K562 (cell line): Measurements from ENCODE around the gene DLST. TPM values are rescaled to one million over a fixed set of nuclear protein-coding genes. Genes with fewer than 3 reads are reported as not detected.

Experiments used
- ATAC-seq: fragments of 200-7000 bp; cut with Tn5 transposase; 3 replicates; pipeline ENCODE4 v1.9.1; 2020; ENCODE audit warnings: moderate library complexity
- BruUV-seq: library from RNA; stranded (reverse); fragments of 400-500 nt; replicated peaks from 2 replicates; lab custom pipeline; 2021; lab: Mats Ljungman, UMichigan
- CTCF ChIA-PET: fragments of 300-600 bp; formaldehyde crosslinking; extraction: SDS; loops from one replicate; lab custom pipeline; 2021; ENCODE audit warnings: low intra/inter-chr PET ratio; lab: Yijun Ruan, JAX
- POLR2A ChIA-PET: fragments of 300-600, 350-650 bp; sonication (Branson Sonifier 250); formaldehyde crosslinking; extraction: SDS; loops from one replicate; lab custom pipeline; 2021; ENCODE audit warnings: antibody characterized with exemption, inconsistent platforms; lab: Yijun Ruan, JAX
- DNase-seq, 4 experiments: peaks; one replicate each; pipeline versions ENCODE4 v3.0.0 to v3.0.0-alpha.2; 2011 to 2018; ENCODE audit warnings: low spot score in 3 of 4, mixed read lengths in 3 of 4; ENCODE audit errors: extremely low read depth in 1 of 4
- FAIRE-seq: peaks from 2 replicates; lab custom pipeline; 2011; peaks lifted over from hg19 to GRCh38; lab: Jason Lieb, UNC
- H2AFZ ChIP-seq: 2 replicates; pipeline ENCODE4 v1.6.0; 2011; ENCODE audit warnings: low read depth, low read length, control low read depth, inconsistent platforms
- H3K27ac ChIP-seq: fragments of 200-600 bp; 3 replicates; pipeline ENCODE4 v1.8.0; 2011; ENCODE audit warnings: low read depth, mild to moderate bottlenecking, control low read depth, inconsistent platforms, low read length, moderate library complexity, mixed read lengths; ENCODE audit errors: extremely low read depth
- H3K27me3 ChIP-seq, 2 experiments: fragments of 300-600 bp in 1 of 2; 2 replicates in 1 of 2; 3 replicates in 1 of 2; pipeline versions ENCODE4 v1.6.0 to v1.8.0; 2011; ENCODE audit warnings: inconsistent platforms in 2 of 2, low read length in 2 of 2, mild to moderate bottlenecking in 1 of 2, mixed read lengths in 1 of 2, moderate library complexity in 1 of 2; ENCODE audit not compliant: control insufficient read depth in 2 of 2, insufficient read depth in 2 of 2
- H3K36me3 ChIP-seq: fragments of 300-600 bp; 3 replicates; pipeline ENCODE4 v1.8.0; 2011; ENCODE audit warnings: mild to moderate bottlenecking, low read length, inconsistent platforms; ENCODE audit not compliant: control insufficient read depth, insufficient read depth
- H3K4me1 ChIP-seq, 2 experiments: fragments of 200-600 bp in 1 of 2; replicated peaks in 1 of 2; 2 replicates in 1 of 2; 3 replicates in 1 of 2; pipeline versions ENCODE4 v1.5.1 to v1.8.0; 2011; ENCODE audit warnings: inconsistent platforms in 2 of 2, low read length in 2 of 2, mild to moderate bottlenecking in 1 of 2, mixed read lengths in 1 of 2, moderate library complexity in 1 of 2; ENCODE audit not compliant: control insufficient read depth in 2 of 2, insufficient read depth in 2 of 2
- H3K4me2 ChIP-seq: 2 replicates; pipeline ENCODE4 v1.6.1; 2011; ENCODE audit warnings: low read length, control low read depth, inconsistent platforms, mixed read lengths; ENCODE audit not compliant: insufficient read depth
- H3K4me3 ChIP-seq: fragments of 200-600 bp; sonication (generic), shearing (Covaris generic); 2 replicates; pipeline ENCODE4 v1.5.1; 2016; ENCODE audit warnings: control low read depth, inconsistent platforms
- H3K79me2 ChIP-seq: fragments of 200-600 bp; 3 replicates; pipeline ENCODE4 v1.8.0; 2011; ENCODE audit warnings: low read length, inconsistent platforms; ENCODE audit not compliant: control insufficient read depth, insufficient read depth
- H3K9ac ChIP-seq, 2 experiments: 2 replicates each; pipeline versions ENCODE4 v1.6.0 to v1.6.1; 2011; ENCODE audit warnings: low read depth in 2 of 2, low read length in 2 of 2, control low read depth in 1 of 2, inconsistent platforms in 1 of 2, mild to moderate bottlenecking in 1 of 2, mixed read lengths in 1 of 2; ENCODE audit not compliant: insufficient read depth in 1 of 2
- H3K9me1 ChIP-seq: one replicate; pipeline ENCODE4 v1.6.0; 2011; ENCODE audit warnings: inconsistent platforms, mild to moderate bottlenecking, low read length, moderate library complexity; ENCODE audit not compliant: control insufficient read depth, insufficient read depth
- H3K9me3 ChIP-seq: replicated peaks from 2 replicates; pipeline ENCODE4 v1.5.1; 2011; ENCODE audit warnings: low read depth, low read length, inconsistent platforms; ENCODE audit not compliant: control insufficient read depth, insufficient read depth
- H4K20me1 ChIP-seq: replicated peaks from 2 replicates; pipeline ENCODE4 v1.6.1; 2011; ENCODE audit warnings: low read length, inconsistent platforms, mixed read lengths; ENCODE audit not compliant: control insufficient read depth, insufficient read depth
- CEBPB ChIP-seq: fragments of 450-650 bp; IDR thresholded peaks from 2 replicates; pipeline ENCODE4 v1.6.1; 2016; ENCODE audit warnings: missing genetic modification characterization, missing compliant biosample characterization
- CTCF ChIP-seq, 3 experiments: IDR thresholded peaks in 2 of 3; conservative IDR thresholded peaks in 1 of 3; 2 replicates each; pipeline ENCODE4 v1.5.1; 2011 to 2012; ENCODE audit warnings: low read length in 3 of 3, mild to moderate bottlenecking in 3 of 3, control low read depth in 2 of 3, improper control_type of control experiment in 1 of 3, inconsistent platforms in 1 of 3, low read depth in 1 of 3, mixed read lengths in 1 of 3, moderate library complexity in 1 of 3; ENCODE audit not compliant: insufficient read depth in 2 of 3
- HEY1 ChIP-seq: fragments of 250-450 bp; sonication (Bioruptor Pico); IDR thresholded peaks from 2 replicates; pipeline ENCODE4 v1.5.0; 2020; ENCODE audit warnings: mild to moderate bottlenecking, moderate library complexity, borderline replicate concordance
- KDM5B ChIP-seq: fragments of 200-600 bp; sonication (generic); IDR thresholded peaks from 2 replicates; pipeline ENCODE4 v1.6.1; 2012; ENCODE audit warnings: low read depth, mild to moderate bottlenecking, moderate library complexity, low read length, control low read depth, inconsistent platforms; ENCODE audit not compliant: insufficient replicate concordance
- SMC3 ChIP-seq: conservative IDR thresholded peaks from 2 replicates; pipeline ENCODE4 v1.6.1; 2011; ENCODE audit warnings: low read depth, low read length, improper control_type of control experiment; ENCODE audit not compliant: insufficient read depth
- WGBS: fragments of 100-300 bp; shearing (Covaris generic); methylation state at CpG from one replicate; pipeline ENCODE4 v1.1.6; 2016; ENCODE audit warnings: low coverage, mixed read lengths; ENCODE audit not compliant: insufficient coverage; ENCODE audit errors: missing lambda C conversion rate; 5-methylcytosine and 5-hydroxymethylcytosine counted together
- in situ Hi-C: fragments of 300-500 bp; cut with MboI; formaldehyde crosslinking; loops from 4 replicates; pipeline ENCODE4 v1.15.0; 2018; ENCODE audit warnings: inconsistent platforms, mixed read lengths
- intact Hi-C: fragments of 100-400 bp; cut with micrococcal nuclease; formaldehyde crosslinking; loops from 2 replicates; pipeline ENCODE4 v1.14.2; 2022
- polyA plus RNA-seq, 8 experiments: library from polyadenylated mRNA; depleted of rRNA in 4 of 8; stranded (reverse) in 5 of 8; unstranded in 3 of 8; fragments of >200 nt; fragmentation: Nextera tagmentation in 2 of 8; fragmentation: Illumina TruSeq in 1 of 8; extraction: Ambion mirVana in 2 of 8; extraction: Trizol in 1 of 8; gene quantifications; 2 replicates each; pipeline versions ENCODE4 v1.2.1 to v1.2.3, GENCODE V29; 2011 to 2014; ENCODE audit warnings: inconsistent platforms in 1 of 8, missing spikeins in 1 of 8
- total RNA-seq, 7 experiments: library from RNA; depleted of rRNA in 6 of 7; stranded (reverse); fragments of >200 nt in 6 of 7; fragmentation: Illumina TruSeq in 2 of 7; extraction: Trizol in 2 of 7; gene quantifications; 2 replicates each; pipeline versions ENCODE4 v1.2.1 to v1.2.3, GENCODE V29; 2011 to 2021; ENCODE audit warnings: low replicate concordance in 1 of 7

DLST gene
- total and polyA plus RNA-seq, 9 of the 15 experiments (the other 6 are each of a cell fraction or from before 2014, with no cell fraction given): 3.0 to 73.7 (median 45.4) TPM

GRCh38 chr14:74913986-74914573 is 32.4 kb downstream of the DLST start (continued):
- peak; percentile 68 to 72 (median 69) for TF ChIP-seq CTCF (IDR thresholded peaks at IDR 0.05 in 2 of 3, conservative IDR thresholded peaks at IDR 0.05 in 1 of 3; ENCODE audit: insufficient read depth in 2 of 3, low read depth in 1 of 3, low read length in 3 of 3)
- TF ChIP-seq SMC3: peak; percentile 60; the same call in 1 of the 2 replicates
- TF ChIP-seq CEBPB (tag): peak; percentile 43; the same call in 1 of the 2 replicates
- no peak for TF ChIP-seq KDM5B

- H3K9me3 ChIP-seq: no peaks in the 10 kb centered on the region
- no peak overlapping the region for H2AFZ ChIP-seq
- H3K27me3 ChIP-seq: no peaks in the 10 kb centered on the region
- DNase-seq: no peak
- H3K79me2 ChIP-seq: no peaks in the 10 kb centered on the region
- no peaks in the 10 kb centered on the region for H3K36me3 ChIP-seq
- in situ Hi-C loops (loop anchor here (10.0 kb wide), 1 partner anchor 159 kb away; no protein-coding TSS in a partner anchor), intact Hi-C loops (loop anchor here (10.0 kb wide), 1 partner anchor 389 kb away; no protein-coding TSS in a partner anchor)
- BruUV-seq: no TSS peak
- H3K4me3 ChIP-seq: no peak overlapping the region
- ATAC-seq: no peak
- no peaks in the 10 kb centered on the region for H4K20me1 ChIP-seq
- WGBS: 59% methylated on average over 4 of the region's 4 CpGs
- H3K4me2 ChIP-seq: no peak overlapping the region
- H3K4me1 ChIP-seq: peaks cover 0 to 15% of the 10 kb centered on the region in 2 experiments; a peak in 2 of 5 replicates
- ChIA-PET CTCF (interaction anchor here (3.3 kb wide), 1 partner anchor 173 kb away, joined by 23 read pairs; no protein-coding TSS in a partner anchor), POLR2A (no interaction called here)
- TF ChIP-seq HEY1: no peak
- H3K27ac ChIP-seq: no peak overlapping the region
- FAIRE-seq: no peak
- no peaks in the 10 kb centered on the region for H3K9me1 ChIP-seq
- H3K9ac ChIP-seq: no peak overlapping the region
Observed at GRCh38 chr14:74915426-74915825, 33.7 kb downstream of the DLST start.
